GM12878 (cell line): ENCODE results near the gene MRPS14. TPM values are rescaled to one million over a fixed set of nuclear protein-coding genes. Genes with fewer than 3 reads are reported as not detected.

ENCODE experiments used
- BACH1 ChIP-seq: fragments of 450-650 bp; IDR thresholded peaks from 2 replicates; pipeline ENCODE4 v1.6.1; 2017; ENCODE audit warnings: mild to moderate bottlenecking, borderline replicate concordance
- CEBPB ChIP-seq, 2 experiments: fragments of 150-350 bp in 1 of 2; IDR thresholded peaks; 2 replicates each; pipeline ENCODE4 v1.6.1; 2012 to 2014; ENCODE audit warnings: low read depth in 2 of 2, low read length in 2 of 2, borderline replicate concordance in 1 of 2, inconsistent platforms in 1 of 2
- MEF2A ChIP-seq: IDR thresholded peaks from 2 replicates; pipeline ENCODE4 v1.6.1; 2011; ENCODE audit warnings: low read depth, mild to moderate bottlenecking, low read length, moderate library complexity; ENCODE audit not compliant: insufficient read depth
- MTA2 ChIP-seq: fragments of 450-650 bp; IDR thresholded peaks from 2 replicates; pipeline ENCODE4 v1.6.1; 2016; ENCODE audit warnings: low read depth, mild to moderate bottlenecking, moderate library complexity
- MYB ChIP-seq: fragments of 150-350 bp; IDR thresholded peaks from 2 replicates; pipeline ENCODE4 v1.6.1; 2014; ENCODE audit warnings: mild to moderate bottlenecking, low read depth, low read length, borderline replicate concordance
- NBN ChIP-seq: fragments of 450-650 bp; IDR thresholded peaks from 2 replicates; pipeline ENCODE4 v1.6.1; 2016
- NR2C1 ChIP-seq: fragments of 450-650 bp; IDR thresholded peaks from 2 replicates; pipeline ENCODE4 v1.6.1; 2017; ENCODE audit warnings: antibody characterized with exemption, mild to moderate bottlenecking, moderate library complexity
- POLR2AphosphoS5 ChIP-seq: IDR thresholded peaks from 2 replicates; pipeline ENCODE4 v1.6.1; 2011; ENCODE audit warnings: mild to moderate bottlenecking, low read length, inconsistent platforms
- RBBP5 ChIP-seq: fragments of 200-600 bp; sonication (generic); conservative IDR thresholded peaks from 2 replicates; pipeline ENCODE4 v1.6.1; 2016
- RELA ChIP-seq: fragments of 450-650 bp; IDR thresholded peaks from 2 replicates; pipeline ENCODE4 v1.8.0; 2014; ENCODE audit warnings: borderline replicate concordance; ENCODE audit not compliant: partially characterized antibody
- SIN3A ChIP-seq: IDR thresholded peaks from 2 replicates; pipeline ENCODE4 v1.6.1; 2012; ENCODE audit warnings: low read depth, low read length, improper control_type of control experiment
- SMC3 ChIP-seq: IDR thresholded peaks from 2 replicates; pipeline ENCODE4 v1.6.1; 2011; ENCODE audit warnings: low read length, improper control_type of control experiment, borderline replicate concordance
- TBL1XR1 ChIP-seq: IDR thresholded peaks from 2 replicates; pipeline ENCODE4 v1.6.1; 2012; ENCODE audit warnings: low read depth, low read length, improper control_type of control experiment
- ZBED1 ChIP-seq: IDR thresholded peaks from 2 replicates; pipeline ENCODE4 v1.6.1; 2016; ENCODE audit warnings: borderline replicate concordance
- ZNF217 ChIP-seq: fragments of 450-650 bp; IDR thresholded peaks from 2 replicates; pipeline ENCODE4 v1.6.1; 2017; ENCODE audit warnings: antibody characterized with exemption, mild to moderate bottlenecking
- polyA plus RNA-seq, 11 experiments: library from polyadenylated mRNA; depleted of rRNA in 4 of 11; unstranded in 6 of 11; stranded (reverse) in 5 of 11; fragments of >200 nt; fragmentation: Nextera tagmentation in 4 of 11; fragmentation: Illumina TruSeq in 1 of 11; extraction: Ambion mirVana in 4 of 11; extraction: Trizol in 1 of 11; gene quantifications; 1 replicate in 1 of 11; 2 replicates in 10 of 11; pipeline versions ENCODE4 v1.2.1 to v1.2.3, GENCODE V29; 2011 to 2016; ENCODE audit warnings: inconsistent platforms in 2 of 11, missing spikeins in 2 of 11, low read depth in 1 of 11
- total RNA-seq, 4 experiments: library from RNA; depleted of rRNA in 3 of 4; stranded (reverse); fragments of >200 nt in 3 of 4; fragmentation: Illumina TruSeq in 1 of 4; extraction: Trizol in 1 of 4; gene quantifications; 2 replicates each; pipeline versions ENCODE4 v1.2.1 to v1.2.3, GENCODE V29; 2013 to 2021
- TF ChIP-seq, protein P1 (sequence below): fragments of 450-650 bp; IDR thresholded peaks from 2 replicates; pipeline ENCODE4 v1.6.1; 2017; ENCODE audit warnings: low read depth, mild to moderate bottlenecking, moderate library complexity
- TF ChIP-seq, protein P2 (sequence below): fragments of 450-650 bp; IDR thresholded peaks from 2 replicates; pipeline ENCODE4 v1.6.1; 2017; ENCODE audit warnings: borderline replicate concordance
- TF ChIP-seq, protein P3 (sequence below): fragments of 150-350 bp; IDR thresholded peaks from 2 replicates; pipeline ENCODE4 v1.6.1; 2014; ENCODE audit warnings: mild to moderate bottlenecking, low read depth, low read length
- TF ChIP-seq, protein P4 (sequence below): fragments of 450-650 bp; IDR thresholded peaks from 2 replicates; pipeline ENCODE4 v1.6.1; 2017; ENCODE audit warnings: mild to moderate bottlenecking, moderate library complexity
- TF ChIP-seq, protein P5 (sequence below): fragments of 450-650 bp; IDR thresholded peaks from 2 replicates; pipeline ENCODE4 v1.6.1; 2014; ENCODE audit warnings: mild to moderate bottlenecking

MRPS14 gene
- total and polyA plus RNA-seq, 10 of the 15 experiments (the other 5 are each of a cell fraction or from before 2014, with no cell fraction given), result 31.1 to 224 (median 50.4) TPM

DNA sequence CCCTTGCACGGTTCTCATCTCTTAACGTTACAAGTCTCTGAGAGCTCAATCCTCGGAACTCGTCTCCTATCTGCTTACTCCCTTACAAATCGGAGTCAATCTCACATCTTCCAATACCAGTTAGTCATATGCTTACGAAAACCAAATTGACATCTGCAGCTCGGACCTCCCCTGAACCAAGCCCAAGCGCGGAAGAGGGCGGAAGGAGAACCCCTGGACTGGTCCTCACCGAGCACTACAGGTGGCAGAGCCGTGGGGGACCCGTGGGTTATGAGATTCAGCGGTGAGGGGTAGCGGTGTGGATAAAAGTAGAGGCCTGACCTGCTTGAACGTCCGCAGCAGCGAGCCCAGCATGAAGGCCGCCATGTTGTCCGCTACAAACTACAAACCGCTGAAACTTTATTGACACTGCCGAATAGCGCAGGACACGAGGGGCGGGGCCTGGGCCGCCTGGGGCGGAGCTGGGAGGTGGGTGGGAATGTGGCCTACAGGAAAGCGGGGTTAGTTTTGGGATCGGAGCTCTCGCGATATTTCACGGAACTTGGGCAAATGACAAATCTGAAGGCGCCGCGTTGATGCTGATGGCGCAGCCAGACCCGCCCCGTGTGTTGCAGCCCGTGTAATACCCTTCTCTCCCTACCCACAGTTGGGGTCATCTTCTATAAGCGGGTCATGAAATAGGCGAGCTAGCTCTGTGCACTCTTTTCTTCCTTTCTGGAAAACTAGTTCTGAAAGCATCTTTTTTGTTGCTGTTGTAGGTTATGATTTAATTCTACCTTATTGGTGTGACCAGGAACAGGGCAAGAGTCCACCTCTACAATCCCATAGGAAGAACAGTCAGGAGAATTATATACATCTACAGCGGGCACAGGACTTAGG is at the start of gene MRPS14 (continued):
- TF ChIP-seq, protein P1, sequence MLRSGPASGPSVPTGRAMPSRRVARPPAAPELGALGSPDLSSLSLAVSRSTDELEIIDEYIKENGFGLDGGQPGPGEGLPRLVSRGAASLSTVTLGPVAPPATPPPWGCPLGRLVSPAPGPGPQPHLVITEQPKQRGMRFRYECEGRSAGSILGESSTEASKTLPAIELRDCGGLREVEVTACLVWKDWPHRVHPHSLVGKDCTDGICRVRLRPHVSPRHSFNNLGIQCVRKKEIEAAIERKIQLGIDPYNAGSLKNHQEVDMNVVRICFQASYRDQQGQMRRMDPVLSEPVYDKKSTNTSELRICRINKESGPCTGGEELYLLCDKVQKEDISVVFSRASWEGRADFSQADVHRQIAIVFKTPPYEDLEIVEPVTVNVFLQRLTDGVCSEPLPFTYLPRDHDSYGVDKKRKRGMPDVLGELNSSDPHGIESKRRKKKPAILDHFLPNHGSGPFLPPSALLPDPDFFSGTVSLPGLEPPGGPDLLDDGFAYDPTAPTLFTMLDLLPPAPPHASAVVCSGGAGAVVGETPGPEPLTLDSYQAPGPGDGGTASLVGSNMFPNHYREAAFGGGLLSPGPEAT, result peak; percentile 97
- TF ChIP-seq, protein P2, sequence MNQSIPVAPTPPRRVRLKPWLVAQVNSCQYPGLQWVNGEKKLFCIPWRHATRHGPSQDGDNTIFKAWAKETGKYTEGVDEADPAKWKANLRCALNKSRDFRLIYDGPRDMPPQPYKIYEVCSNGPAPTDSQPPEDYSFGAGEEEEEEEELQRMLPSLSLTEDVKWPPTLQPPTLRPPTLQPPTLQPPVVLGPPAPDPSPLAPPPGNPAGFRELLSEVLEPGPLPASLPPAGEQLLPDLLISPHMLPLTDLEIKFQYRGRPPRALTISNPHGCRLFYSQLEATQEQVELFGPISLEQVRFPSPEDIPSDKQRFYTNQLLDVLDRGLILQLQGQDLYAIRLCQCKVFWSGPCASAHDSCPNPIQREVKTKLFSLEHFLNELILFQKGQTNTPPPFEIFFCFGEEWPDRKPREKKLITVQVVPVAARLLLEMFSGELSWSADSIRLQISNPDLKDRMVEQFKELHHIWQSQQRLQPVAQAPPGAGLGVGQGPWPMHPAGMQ, result peak; percentile 73; the same call in 1 of the 2 replicates
- TF ChIP-seq, protein P3, sequence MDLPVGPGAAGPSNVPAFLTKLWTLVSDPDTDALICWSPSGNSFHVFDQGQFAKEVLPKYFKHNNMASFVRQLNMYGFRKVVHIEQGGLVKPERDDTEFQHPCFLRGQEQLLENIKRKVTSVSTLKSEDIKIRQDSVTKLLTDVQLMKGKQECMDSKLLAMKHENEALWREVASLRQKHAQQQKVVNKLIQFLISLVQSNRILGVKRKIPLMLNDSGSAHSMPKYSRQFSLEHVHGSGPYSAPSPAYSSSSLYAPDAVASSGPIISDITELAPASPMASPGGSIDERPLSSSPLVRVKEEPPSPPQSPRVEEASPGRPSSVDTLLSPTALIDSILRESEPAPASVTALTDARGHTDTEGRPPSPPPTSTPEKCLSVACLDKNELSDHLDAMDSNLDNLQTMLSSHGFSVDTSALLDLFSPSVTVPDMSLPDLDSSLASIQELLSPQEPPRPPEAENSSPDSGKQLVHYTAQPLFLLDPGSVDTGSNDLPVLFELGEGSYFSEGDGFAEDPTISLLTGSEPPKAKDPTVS, result no peak
- TF ChIP-seq, protein P4, sequence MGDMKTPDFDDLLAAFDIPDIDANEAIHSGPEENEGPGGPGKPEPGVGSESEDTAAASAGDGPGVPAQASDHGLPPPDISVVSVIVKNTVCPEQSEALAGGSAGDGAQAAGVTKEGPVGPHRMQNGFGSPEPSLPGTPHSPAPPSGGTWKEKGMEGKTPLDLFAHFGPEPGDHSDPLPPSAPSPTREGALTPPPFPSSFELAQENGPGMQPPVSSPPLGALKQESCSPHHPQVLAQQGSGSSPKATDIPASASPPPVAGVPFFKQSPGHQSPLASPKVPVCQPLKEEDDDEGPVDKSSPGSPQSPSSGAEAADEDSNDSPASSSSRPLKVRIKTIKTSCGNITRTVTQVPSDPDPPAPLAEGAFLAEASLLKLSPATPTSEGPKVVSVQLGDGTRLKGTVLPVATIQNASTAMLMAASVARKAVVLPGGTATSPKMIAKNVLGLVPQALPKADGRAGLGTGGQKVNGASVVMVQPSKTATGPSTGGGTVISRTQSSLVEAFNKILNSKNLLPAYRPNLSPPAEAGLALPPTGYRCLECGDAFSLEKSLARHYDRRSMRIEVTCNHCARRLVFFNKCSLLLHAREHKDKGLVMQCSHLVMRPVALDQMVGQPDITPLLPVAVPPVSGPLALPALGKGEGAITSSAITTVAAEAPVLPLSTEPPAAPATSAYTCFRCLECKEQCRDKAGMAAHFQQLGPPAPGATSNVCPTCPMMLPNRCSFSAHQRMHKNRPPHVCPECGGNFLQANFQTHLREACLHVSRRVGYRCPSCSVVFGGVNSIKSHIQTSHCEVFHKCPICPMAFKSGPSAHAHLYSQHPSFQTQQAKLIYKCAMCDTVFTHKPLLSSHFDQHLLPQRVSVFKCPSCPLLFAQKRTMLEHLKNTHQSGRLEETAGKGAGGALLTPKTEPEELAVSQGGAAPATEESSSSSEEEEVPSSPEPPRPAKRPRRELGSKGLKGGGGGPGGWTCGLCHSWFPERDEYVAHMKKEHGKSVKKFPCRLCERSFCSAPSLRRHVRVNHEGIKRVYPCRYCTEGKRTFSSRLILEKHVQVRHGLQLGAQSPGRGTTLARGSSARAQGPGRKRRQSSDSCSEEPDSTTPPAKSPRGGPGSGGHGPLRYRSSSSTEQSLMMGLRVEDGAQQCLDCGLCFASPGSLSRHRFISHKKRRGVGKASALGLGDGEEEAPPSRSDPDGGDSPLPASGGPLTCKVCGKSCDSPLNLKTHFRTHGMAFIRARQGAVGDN, result no peak
- no peak for TF ChIP-seq CEBPB (IDR thresholded peaks at IDR 0.05; ENCODE audit: borderline replicate concordance in 1 of 2, low read depth in 2 of 2, low read length in 2 of 2)
- no peak for TF ChIP-seq ZNF217
- TF ChIP-seq MTA2, result peak; percentile 26; the same call in 1 of the 2 replicates
- no peak for TF ChIP-seq SMC3
- peak; percentile 92 for TF ChIP-seq NBN
- peak; percentile 83; the same call in 1 of the 2 replicates for TF ChIP-seq SIN3A
- TF ChIP-seq POLR2AphosphoS5, result peak; percentile 94
- no peak for TF ChIP-seq MYB
- peak; percentile 74; the same call in 1 of the 2 replicates for TF ChIP-seq TBL1XR1
- peak; percentile 57; the same call in 1 of the 2 replicates for TF ChIP-seq NR2C1
- no peak; the same call in 1 of the 2 replicates for TF ChIP-seq ZBED1
- TF ChIP-seq RELA, result peak; percentile 29
- TF ChIP-seq MEF2A, result 0 out of 2 replicates have a peak, but pooled peaks have one; percentile 63
- TF ChIP-seq BACH1, result peak; percentile 21; the same call in 1 of the 2 replicates
- TF ChIP-seq, protein P5, sequence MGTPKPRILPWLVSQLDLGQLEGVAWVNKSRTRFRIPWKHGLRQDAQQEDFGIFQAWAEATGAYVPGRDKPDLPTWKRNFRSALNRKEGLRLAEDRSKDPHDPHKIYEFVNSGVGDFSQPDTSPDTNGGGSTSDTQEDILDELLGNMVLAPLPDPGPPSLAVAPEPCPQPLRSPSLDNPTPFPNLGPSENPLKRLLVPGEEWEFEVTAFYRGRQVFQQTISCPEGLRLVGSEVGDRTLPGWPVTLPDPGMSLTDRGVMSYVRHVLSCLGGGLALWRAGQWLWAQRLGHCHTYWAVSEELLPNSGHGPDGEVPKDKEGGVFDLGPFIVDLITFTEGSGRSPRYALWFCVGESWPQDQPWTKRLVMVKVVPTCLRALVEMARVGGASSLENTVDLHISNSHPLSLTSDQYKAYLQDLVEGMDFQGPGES, result no peak
- TF ChIP-seq RBBP5, result no peak
